HL-60 (cell line): ENCODE measurements around the gene TCP11L1.

Experiments
- DNase-seq, 2 experiments: peaks; one replicate each; pipeline ENCODE4 v3.0.0-alpha.2; 2010 to 2020; ENCODE audit warnings: low read depth in 1 of 2, low spot score in 1 of 2
- H3K27ac ChIP-seq: fragments of 250-450 bp; sonication (Bioruptor Pico); replicated peaks from 2 replicates; pipeline ENCODE4 v1.5.1; 2020; ENCODE audit warnings: mild to moderate bottlenecking, moderate library complexity
- H3K27me3 ChIP-seq: fragments of 250-450 bp; sonication (Bioruptor Pico); 2 replicates; pipeline ENCODE4 v1.5.1; 2021; ENCODE audit warnings: mild to moderate bottlenecking, moderate library complexity; ENCODE audit not compliant: insufficient read depth, poor library complexity, severe bottlenecking
- H3K4me3 ChIP-seq: replicated peaks from 2 replicates; pipeline ENCODE4 v1.5.1; 2011; ENCODE audit warnings: mild to moderate bottlenecking, control low read depth, low read length; ENCODE audit not compliant: insufficient read depth
- CTCF ChIP-seq: IDR thresholded peaks from one replicate; pipeline ENCODE4 v1.5.1; 2011; ENCODE audit warnings: low read length, control low read depth, inconsistent platforms; ENCODE audit not compliant: insufficient read depth
- GABPA ChIP-seq: IDR thresholded peaks from 2 replicates; pipeline ENCODE4 v1.6.1; 2012; ENCODE audit warnings: low read depth
- POLR2AphosphoS5 ChIP-seq: IDR thresholded peaks from 2 replicates; pipeline ENCODE4 v1.6.1; 2012; ENCODE audit warnings: low read depth
- SPI1 ChIP-seq: IDR thresholded peaks from 2 replicates; pipeline ENCODE4 v1.6.1; 2012; ENCODE audit warnings: low read depth, mild to moderate bottlenecking, borderline replicate concordance
- TF ChIP-seq, protein P1 (sequence below): IDR thresholded peaks from 2 replicates; pipeline ENCODE4 v1.6.1; 2012; ENCODE audit warnings: low read depth; ENCODE audit not compliant: insufficient replicate concordance

TCP11L1 gene

DNA sequence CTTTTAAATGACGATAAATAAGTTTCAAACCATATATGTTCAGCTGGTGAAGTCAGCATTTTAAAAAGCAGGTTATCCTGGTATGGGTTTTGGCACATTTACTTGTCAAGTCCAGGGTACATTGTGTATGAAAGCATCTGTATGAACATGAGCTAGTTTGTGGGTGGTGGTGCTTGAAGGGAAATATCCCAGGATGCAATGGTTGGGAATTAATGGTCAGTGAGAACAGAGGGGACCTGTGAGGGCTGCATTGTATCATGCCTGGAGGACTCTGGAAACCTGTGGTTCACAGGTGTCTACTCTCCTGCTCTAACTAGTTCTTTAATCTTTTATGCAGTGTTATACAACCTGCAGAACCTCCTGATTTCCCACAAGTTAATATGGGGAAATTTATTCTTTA, 17.9 kb upstream of the TCP11L1 start:
- no peak for DNase-seq
- Histone ChIP-seq H3K4me3 (no peak overlapping the region), H3K27me3 (no peaks in the 10 kb centered on the region), H3K27ac (no peak overlapping the region)
- no peak for TF ChIP-seq GABPA

DNA sequence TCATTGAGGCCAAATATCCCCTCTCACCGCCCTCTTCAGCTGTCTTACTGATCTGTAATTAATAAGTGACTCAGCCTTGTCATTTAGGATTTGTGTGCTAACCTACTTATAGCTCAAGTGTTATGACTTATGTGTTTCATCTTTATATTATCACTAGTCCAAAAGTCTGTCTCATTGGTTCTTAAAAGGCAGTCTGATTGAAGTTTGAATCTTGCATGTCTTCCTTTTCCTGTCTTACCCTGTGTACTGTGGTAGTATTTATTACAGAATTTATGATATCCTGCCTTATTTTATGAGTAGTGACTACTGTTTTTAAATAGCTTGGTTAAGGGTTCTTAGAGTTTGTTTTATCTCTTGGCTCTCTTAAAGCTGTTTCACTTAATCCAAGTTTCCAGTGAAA, 17.4 kb upstream of the TCP11L1 start:
- H3K4me3 ChIP-seq = no peak overlapping the region
- no peak for DNase-seq
- TF ChIP-seq CTCF = no peak
- TF ChIP-seq, protein P1, sequence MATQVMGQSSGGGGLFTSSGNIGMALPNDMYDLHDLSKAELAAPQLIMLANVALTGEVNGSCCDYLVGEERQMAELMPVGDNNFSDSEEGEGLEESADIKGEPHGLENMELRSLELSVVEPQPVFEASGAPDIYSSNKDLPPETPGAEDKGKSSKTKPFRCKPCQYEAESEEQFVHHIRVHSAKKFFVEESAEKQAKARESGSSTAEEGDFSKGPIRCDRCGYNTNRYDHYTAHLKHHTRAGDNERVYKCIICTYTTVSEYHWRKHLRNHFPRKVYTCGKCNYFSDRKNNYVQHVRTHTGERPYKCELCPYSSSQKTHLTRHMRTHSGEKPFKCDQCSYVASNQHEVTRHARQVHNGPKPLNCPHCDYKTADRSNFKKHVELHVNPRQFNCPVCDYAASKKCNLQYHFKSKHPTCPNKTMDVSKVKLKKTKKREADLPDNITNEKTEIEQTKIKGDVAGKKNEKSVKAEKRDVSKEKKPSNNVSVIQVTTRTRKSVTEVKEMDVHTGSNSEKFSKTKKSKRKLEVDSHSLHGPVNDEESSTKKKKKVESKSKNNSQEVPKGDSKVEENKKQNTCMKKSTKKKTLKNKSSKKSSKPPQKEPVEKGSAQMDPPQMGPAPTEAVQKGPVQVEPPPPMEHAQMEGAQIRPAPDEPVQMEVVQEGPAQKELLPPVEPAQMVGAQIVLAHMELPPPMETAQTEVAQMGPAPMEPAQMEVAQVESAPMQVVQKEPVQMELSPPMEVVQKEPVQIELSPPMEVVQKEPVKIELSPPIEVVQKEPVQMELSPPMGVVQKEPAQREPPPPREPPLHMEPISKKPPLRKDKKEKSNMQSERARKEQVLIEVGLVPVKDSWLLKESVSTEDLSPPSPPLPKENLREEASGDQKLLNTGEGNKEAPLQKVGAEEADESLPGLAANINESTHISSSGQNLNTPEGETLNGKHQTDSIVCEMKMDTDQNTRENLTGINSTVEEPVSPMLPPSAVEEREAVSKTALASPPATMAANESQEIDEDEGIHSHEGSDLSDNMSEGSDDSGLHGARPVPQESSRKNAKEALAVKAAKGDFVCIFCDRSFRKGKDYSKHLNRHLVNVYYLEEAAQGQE = no peak
- TF ChIP-seq POLR2AphosphoS5 = no peak
- TF ChIP-seq GABPA = no peak
- TF ChIP-seq SPI1 = no peak
- H3K27ac ChIP-seq = no peak overlapping the region
- no peaks in the 10 kb centered on the region for H3K27me3 ChIP-seq

GRCh38 chr11:33025339-33025722, 14.0 kb upstream of the TCP11L1 start:
- no peak for DNase-seq
- no peak for TF ChIP-seq SPI1
- TF ChIP-seq, protein P1 = no peak
- no peak for TF ChIP-seq GABPA
- no peak for TF ChIP-seq POLR2AphosphoS5
- no peak for TF ChIP-seq CTCF
- Histone ChIP-seq H3K4me3 (no peak overlapping the region), H3K27me3 (no peaks in the 10 kb centered on the region), H3K27ac (no peak overlapping the region)

- no peak for TF ChIP-seq POLR2AphosphoS5
- no peak for TF ChIP-seq GABPA
- TF ChIP-seq CTCF = no peak
- TF ChIP-seq, protein P1 = no peak
- TF ChIP-seq SPI1 = no peak
- H3K27me3 ChIP-seq = no peaks in the 10 kb centered on the region
- no peak overlapping the region for H3K4me3 ChIP-seq
- DNase-seq = no peak
- no peak overlapping the region for H3K27ac ChIP-seq
Observed at GRCh38 chr11:33027233-33027632, 12.1 kb upstream of the TCP11L1 start.
